GM21529 (cell line): Measurements from ENCODE around the gene CYREN.

ENCODE experiments used
- ATAC-seq: cut with Tn5 transposase; IDR thresholded peaks from one replicate; pipeline ENCODE4 v1.9.1; 2021; ENCODE audit not compliant: unreplicated experiment

The CYREN gene

DNA sequence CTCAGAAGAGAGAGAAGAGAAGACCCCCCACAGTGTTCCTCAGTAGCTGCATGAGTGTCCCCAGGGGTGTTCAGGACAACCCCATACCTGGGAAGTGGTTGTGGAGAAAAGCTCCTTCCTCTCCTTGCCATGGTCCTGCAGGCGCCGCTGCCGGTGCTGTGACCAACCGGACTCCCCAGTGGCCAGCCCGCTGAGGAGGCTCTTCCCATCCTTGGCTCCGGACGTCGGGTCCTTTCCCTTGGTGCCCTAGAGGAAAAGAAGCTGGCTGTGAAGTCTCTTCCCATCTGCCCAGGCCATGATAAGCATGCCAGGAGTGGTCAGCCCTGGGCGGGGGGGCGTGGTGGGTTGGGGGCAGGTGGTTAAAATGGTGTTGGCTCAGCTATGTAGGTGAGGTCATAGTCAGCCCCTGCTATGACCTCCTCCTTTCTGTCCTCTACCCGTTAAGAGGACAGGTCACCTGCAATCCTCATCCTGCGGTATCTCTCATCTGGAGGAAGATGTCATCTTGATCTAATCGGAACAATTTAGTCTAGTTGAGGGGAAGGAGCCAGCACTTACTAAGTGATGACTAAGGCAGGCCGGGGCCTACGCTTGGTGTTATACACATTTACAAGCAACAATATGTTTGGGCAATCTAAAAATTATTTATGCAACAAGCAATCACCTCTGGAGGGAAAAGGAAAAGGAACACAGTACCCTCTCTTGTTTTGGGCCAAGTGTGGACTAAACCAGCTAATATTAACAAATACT, 27.6 kb upstream of the CYREN start:
- no peak for ATAC-seq

DNA sequence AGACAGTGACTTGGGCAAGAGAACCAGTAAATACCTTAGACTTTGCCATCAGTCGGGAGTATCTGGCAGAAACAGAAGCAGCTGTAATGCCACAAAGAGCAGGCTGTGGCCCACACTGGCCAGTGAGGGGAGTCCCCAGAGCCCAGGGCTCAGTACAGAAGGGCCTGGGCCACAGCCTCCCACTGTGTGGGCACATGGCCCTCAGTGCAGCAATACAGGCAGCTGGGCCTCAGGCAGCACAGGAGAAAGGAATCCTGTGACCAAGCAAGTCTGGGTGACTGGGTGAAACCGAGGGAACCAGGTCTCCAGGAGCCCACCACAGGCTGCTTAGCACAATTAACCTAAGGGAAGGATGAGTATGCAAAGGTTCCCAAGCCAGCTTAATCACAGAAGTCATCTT, 26.8 kb upstream of the CYREN start:
- no peak for ATAC-seq

DNA sequence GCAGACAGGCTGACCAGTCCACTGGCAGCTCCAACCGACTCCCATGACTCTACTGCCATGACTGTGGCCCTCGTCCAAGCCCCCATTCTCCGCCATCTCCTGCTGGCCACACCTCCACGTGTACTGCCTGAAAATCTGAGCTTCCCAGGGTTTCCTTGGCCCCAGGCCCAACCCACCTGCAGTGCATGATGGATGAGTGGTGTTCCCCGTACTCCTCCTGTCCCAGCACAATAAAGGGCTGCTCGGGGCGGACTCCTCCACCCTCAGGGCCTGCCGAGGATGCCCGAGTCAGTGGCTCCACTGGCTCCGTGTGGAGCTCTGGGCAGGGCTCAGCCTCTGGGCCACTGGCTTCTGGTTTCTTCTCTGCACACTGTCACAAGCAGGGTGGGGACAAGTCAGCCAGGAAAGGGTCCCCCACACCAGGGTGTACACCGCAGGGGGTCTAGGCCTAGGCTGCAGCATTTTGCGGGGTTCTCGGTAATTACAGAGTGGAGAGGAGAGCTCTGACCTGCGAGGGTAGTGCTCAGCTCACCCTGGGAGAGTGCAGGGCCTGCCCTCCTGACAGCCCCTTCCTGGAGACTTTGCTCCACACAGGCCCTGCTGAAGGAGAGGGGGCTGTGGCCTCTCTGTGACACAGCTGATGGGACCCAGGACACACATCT, 25.6 kb upstream of the CYREN start:
- ATAC-seq = no peak

DNA sequence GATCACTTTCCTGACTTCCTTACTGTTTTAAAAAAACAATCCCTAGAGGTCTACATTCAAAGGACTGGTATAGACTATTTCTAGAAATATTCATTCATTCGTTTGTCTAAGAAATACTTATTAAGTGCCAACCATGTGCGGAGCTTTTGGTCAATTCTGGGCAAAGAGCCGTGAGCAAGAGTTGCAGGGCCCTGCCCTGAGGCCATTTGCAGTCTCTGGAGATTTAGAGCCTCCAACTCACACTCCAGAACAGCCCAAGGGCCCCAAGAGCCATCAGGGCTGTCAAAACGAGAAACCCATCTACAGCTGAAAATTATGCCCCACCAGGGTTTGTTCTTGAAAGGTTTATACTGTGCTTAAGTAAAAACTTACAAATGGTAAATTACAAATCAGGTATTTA, 24.6 kb upstream of the CYREN start:
- no peak for ATAC-seq

DNA sequence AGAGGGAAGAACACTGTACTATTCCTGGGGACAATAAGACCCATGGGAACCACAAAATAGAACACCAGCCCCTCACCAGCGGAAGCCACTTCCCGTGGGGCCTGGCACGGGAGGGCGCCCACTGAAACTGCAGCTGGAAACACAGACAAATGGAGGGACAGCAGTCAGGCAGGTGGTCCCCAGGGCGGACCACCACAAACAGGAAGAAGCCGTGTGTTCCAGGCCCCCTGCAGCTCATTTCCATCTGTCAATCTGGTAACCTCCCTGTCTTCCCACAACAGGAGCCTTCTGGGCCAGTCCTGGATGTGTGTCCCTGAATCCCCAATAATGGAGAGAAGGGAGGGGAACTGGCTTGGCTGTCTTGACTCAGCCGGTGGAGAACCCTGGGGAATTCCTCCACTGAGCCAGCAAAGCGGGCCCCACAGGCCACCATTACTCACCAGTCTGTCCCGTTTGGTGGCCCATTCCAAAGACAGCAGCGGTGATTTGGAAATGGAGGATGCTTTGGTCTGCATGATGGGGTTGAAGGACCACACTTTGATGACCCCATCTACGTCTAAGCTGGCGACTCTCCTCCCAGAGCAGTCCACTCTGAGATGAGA, 24.1 kb upstream of the CYREN start:
- no peak for ATAC-seq

DNA sequence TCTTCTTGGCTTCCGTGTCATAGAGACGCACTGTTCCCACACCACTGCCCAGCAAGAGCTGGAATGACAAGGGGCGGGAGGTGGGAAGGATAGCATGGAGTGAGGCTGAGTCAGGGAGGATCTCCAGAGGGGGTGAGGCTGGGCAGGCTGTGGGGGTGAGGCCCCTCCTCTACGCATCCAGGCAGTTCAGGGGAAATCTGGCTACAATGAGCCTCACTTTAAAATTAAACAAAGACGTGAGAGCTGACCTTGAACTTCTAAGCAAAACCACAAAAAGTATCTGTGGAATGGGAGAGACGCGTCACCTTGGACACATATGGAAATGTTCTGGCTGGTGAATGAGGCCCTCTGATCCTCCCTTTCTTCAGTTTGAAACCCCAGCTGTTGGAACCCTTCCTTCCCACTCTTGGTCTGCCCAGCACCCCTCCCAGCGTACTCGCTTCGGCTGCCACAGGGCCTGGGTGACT, 23.1 kb upstream of the CYREN start:
- ATAC-seq = no peak

DNA sequence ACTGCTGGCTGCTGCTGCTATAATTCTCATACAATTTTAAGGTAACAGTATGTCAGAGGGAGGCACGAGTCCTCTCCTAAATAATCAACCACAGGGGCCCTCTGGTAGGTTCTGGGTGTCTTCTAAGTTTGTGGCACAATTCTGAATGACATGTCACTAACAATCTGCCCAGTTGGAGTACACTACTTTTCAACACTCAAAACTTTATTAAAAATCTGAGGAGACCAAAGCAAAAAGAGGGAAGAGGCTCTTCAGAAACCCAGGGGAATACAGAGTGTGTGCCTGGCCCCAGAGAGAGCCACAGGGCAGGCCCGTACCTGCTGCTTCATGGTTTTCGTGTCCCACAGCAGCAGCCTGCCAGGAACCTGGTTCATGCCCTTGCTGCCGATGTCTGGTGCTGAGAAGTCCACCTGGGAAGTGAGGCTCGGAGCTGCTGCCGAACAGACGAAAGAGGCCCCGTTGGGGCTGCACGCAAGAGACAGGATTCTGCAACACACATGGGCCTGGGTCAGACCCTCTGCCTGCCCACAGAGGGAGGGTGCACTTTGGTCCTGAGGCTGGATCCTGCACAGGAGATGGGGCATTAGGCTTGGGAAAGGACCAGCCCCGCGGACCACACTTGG, 22.5 kb upstream of the CYREN start:
- no peak for ATAC-seq

DNA sequence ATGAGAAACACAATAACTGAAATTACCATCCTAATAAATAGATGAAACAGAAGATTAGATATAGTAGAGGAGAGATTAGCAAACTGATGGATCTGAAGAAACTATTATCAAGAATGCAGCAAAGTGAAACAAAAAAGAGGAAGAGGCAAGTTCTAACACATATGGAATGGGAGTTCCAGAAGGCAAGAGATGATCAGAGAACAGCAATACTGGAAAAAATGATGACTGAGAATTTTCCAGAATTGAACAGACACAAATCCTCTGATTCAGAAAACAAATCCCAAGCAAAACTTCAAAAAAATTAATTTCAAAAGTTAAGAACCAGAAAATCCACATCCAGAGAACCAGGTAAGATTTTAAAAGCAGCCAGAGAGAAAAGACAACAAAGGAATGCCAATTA, 20.2 kb upstream of the CYREN start:
- ATAC-seq = no peak

DNA sequence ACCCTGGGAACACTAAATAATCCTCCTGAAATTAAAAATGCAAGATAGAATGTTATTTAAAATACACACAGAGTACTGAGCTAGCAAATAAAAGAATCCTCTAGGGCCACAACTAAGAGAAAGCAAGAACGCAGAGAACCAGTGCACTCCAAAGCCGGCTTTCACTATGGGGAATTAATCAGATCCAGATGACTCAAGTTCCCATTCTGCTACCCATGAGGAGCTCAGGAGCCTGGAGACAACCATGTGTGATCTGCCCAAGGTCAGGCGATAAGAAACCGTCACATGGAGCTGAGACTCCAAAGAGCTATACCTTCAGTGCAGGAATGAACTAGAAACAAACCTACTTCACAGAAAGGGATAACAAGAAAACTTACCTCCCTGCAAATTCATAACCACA, 19.5 kb upstream of the CYREN start:
- ATAC-seq = no peak

DNA sequence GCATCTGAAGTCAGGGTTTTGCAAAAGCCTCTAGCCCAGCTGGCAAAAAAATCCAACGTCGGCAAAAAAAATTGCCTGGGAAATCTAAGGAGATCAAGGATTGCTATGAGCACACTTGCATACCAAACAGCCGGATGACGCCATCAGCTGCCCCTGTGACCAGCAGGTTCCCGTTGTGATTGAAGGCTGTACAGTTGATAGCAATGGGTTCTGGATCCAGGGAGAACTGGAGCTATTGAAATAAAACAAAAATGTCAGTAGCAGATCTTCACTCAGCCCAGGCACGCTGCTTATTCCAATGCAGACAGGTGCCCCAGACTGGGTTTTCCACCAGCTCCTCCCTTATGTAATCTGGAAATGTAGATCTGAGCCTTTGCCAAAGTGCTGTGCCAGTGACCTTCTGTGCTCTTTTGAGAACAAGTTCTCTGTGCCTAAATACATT, 18.7 kb upstream of the CYREN start:
- ATAC-seq = no peak

DNA sequence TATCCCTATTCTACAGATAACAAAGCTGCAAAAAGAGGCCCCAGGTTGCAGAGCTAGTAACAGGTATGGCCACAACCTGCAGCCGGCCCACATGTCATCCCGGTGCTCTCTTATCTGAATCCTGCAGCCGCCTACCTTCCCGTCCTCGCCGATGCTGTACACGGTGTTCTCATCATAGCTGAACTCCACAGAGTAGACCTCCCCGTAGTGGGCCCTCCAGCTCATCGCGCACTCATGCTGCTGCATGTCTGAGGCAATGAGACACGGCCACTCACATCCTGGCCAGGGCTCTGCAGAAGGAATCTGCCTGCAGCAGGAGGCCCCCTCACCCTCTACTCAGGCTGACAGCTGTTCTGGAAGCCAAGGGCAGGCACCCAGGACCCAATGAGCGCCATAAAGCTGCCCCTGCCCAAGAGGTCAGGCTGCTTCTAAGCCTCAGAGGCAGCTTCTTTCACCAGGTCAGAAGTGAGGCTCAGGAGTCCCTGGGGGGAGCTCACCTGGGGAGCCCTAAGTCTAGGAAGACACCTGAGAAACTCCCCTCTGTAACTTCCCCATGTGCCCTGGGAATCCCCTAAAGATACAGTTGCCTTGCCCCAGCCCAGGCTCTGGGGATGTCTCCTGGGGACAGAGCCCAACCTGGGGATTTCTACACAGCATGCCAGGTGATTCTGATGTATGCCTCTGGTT, 17.9 kb upstream of the CYREN start:
- ATAC-seq = peak; percentile 44

DNA sequence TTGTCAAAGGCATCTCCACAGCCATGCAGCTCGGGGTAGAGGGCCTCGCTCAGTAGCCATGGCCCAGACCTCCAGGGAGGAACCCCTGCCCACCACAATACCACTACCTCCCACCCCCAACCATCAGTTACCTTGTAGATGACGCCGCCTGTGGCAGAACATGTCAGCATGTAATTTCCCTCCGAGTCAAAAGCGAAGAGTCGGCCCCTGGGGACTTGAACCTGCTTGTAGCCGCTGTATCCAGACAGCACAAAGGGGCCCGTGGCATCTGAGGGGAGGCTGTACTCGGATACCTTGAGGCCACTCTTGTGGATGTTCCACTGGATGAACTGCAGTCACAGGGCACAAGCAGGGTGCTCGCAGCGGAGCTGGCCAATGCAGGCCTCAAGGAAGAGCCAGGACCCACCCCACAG, 16.3 kb upstream of the CYREN start:
- peak; percentile 58 for ATAC-seq

DNA sequence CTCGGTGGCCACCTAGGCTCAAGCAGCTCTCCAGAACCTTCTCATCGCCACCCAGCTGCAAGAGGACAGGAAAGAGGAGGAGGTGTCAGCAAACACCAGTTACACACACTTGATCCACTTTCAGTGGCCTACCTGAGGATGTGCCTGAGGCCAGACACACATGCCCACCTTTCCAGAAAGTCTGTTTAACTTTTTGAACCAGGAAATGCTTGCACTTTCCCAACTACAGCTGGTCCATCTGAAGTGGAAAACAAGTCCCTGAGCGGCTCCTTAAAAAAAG, 15.7 kb upstream of the CYREN start:
- no peak for ATAC-seq

DNA sequence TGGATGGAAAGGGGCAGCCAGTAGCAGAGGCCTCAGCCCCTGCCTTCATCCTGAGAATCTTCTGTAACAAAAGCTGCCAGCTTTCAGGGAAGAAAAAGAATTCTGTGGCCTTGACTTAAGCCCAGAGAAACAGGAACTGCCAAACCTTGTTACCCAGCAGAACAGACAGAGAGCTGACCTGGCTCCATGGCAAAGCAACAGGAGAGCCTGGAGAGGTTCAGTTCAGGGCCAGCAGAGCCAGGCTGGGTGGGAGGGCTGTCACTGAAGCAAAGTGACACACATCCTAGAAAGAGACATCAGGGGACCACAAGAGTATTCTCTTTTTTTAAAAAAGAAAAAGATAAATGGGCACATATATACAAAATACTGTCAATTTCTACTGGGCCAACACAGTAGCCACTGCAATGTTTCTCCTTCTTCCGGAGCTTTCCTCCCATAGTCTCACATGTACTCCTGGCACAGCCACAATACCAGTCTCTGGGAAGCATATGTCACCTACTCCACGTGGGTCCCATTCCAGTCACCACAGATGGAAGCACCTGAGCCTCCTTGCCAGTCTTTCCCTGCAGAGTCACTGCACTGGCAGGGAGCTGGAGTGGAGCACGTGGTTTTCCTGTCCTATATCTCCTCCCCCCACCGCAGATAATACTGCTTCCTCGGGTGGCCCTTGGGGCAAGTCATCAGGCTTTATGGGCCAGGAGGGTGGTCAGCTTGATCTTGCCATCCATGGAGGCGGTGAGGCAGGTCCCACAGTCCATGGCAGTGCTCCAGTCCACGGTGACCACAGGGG, 15.2 kb upstream of the CYREN start:
- ATAC-seq = no peak

DNA sequence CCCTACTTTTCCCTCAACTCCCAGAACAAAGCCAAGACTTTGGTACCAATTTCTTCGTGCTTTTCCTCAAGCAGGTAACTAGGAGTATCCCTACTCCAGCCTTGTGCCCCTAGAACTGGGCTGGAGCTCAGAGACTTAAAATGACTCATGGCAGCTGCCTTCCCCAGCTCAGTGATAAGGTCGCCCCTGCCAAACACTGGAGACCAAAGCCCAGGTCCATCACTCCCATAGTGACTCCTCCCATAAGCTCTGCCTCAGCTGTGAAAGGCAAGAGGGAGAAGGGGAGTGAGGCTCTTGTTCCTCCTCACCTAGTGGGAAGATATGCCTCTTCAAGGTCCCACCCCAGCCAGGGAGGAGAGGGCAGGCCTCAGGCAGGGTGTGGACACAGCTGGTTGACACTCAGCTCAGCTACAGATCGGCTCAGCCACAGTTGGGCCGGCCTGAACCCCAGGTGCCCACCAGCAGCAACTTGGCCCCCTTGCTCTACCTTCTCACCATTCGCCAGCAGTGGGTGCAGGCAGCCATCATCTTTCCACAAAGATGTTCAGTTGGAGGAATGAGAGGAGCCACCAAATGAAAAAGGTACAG, 13.8 kb upstream of the CYREN start:
- ATAC-seq = no peak

DNA sequence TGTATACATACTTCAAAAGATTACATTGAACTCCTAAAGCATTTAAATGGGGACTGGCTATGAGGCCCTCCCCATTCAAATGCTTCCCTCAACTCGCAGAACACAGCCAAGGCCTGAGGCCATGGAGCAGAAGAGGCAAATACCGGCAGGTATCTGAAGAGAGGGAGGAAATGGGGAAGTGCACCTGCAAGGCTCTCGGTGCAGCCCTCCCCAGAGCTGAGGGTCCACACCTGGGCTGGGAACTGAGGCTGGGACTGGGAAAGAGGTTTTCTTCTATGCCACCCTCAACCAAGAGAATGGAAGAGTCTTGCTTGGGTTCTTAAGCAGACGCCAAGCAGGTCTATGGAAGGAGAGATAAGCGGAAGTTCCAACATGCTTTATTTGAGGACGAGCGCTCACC, 13.0 kb upstream of the CYREN start:
- ATAC-seq = no peak

DNA sequence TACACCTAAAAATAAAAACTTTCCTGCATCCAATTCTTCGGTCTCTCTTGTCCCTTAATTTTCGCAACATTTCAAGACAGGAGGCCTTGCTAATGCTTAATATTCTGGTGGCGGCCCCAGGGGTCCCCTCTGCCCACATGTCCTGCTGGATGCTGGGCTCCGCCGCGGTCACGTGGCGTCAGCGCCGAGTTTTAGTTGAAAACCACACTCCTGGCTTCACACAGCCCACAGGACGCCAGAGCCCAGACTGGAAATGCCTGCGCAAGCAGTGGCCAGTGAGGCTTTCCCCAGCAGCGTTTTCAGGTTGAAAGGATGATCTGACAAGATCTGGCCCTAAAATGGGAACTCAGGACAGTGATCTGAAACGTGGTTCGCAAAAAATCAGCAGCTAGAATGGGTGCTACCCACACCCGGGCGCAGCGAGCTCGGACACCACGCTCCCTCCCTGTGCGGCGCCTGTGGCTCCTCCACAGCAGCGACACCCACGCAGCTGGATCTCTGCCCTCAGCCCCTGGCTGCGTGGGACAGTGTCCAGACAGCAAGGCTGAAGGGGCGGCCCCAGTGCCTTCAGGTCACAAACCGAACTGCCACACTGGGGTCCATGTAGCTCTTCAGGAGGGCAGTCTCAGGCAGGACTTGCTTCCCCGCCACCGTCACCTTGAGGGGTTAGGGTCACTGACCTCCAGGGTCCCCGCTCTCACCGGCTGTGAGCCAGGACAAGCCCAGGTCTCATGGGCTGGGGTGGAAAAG, 11.6 kb upstream of the CYREN start:
- no peak for ATAC-seq

DNA sequence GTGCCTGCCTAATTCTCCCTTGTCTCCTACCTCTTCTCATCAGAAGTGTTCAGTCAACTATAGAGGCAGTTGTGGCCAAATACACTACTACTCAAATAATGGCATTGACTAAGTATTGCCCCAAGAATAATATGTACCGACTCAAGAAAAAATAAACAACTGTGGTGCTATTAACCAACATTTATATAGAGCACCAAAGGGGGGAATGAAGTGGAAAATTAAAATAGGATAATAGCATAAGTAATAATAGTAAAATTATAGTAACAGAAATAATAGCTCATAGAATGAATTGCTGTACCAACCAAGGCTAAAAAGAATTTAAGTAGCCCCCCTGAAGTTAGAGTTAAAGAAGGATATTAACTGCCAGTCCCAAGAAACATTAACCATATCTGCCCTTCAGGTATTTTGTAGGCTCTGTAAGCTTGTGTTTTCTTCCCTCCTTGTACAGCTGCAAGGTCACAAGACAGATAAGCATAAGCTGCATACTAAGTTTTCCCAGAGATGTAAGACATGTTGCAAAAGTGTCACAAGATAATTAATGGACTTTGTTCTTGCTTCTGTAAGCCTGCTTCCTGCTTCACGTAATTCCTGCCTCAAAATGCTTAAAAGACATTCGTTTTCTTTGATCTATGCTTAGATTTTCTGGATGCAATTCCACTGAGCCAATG, 10.9 kb upstream of the CYREN start:
- no peak for ATAC-seq

DNA sequence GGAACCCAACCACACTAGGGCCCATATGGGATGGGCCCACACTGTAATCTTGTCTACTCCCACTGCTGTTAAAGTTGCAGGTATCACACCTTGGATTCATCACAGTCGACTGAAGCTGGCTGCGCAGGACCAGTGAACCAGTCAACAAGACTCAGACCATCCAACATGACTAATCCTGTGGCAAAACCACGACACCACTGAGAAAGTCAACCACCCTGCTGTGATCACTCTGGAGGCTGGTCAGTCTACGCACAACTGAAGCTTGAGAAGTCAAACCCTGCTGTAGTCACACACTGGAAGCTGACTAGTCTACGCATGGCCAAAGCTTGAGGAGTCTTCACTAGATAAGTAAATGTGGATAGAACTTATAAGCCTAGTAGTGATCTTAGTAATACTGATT, 9.6 kb upstream of the CYREN start:
- ATAC-seq = no peak
